Middle frontal gyrus (tissue), 1 donor: ENCODE data around the gene DIS3L.
"Not testable (repeated sequence)": the region's sequence is repeated elsewhere in the genome, so short reads cannot be mapped to it uniquely, and the experiment has no call there.

ENCODE experiments used
- DNase-seq: peaks from one replicate; pipeline ENCODE4 v3.0.0-alpha.2; 2015; ENCODE audit warnings: low spot score; ENCODE audit errors: extremely low spot score

The DIS3L gene

DNA sequence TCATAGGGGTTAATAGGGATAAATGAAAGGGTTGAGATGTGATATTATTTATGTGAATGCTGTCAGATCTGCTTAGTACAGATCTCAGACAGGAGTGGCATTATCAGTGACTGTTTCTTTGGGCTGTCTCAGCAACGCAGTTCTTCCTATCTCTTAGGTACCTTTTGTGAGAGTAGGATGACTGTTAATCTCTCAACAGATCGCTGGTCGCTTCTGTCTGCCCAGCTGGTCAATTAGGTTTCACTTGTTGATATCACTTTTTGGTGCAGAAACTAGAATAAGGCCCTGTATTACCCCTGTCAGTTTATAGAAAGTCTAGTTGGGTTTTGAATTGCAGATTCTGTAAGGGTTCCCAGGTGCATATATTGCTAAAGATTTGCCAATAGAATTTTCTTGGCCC lies 16.5 kb downstream of the DIS3L start:
- no peak for DNase-seq

DNA sequence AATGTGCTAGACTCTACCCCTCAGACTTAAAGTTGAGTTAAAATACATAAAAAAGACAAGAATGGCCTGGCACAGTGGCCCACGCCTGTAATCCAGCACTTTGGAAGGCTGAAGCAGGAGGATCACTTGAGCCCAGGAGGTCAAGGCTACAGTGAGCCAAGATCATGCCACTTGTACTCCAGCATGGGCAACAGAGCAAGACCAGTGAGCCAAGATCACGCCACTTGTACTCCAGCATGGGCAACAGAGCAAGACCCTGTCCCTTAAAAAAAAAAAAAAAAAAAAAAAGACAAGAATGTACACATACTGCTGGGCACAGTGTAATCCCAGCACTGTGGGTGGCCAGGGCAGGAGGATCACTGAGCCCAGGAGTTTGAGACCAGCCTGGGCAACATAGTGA lies 17.4 kb downstream of the DIS3L start:
- no peak for DNase-seq

GRCh38 chr15:66312144-66312543 lies 18.8 kb downstream of the DIS3L start:
- DNase-seq = no peak

DNA sequence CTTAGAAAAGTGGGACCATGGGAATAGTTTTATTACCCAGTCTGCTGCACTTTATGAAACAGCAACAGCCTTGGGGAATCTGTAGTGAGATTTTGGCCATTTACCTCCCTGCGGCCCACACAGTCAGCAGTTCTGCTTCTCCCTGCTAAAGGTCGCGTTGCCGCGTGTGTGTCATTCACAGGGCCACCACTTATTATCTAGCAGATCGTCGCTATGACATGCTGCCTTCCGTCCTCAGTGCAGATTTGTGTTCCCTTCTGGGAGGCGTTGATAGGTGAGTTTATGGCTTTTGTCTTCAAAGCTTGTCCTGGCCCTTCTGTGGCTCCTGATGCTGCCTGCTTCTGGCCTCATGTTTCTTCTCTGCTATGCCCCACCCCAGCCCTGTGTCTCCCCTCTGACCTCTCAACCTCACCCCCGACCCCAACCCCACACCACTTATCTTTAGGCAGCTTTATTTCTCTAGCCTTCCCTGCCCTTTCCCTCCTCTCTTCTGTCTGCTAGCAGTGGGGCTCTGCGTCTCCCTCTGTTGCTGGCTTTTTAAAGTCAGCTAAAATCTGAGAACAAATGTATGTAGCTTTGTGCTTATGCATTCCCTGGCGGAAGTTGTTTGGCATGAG lies 30.1 kb downstream of the DIS3L start:
- no peak for DNase-seq

DNA sequence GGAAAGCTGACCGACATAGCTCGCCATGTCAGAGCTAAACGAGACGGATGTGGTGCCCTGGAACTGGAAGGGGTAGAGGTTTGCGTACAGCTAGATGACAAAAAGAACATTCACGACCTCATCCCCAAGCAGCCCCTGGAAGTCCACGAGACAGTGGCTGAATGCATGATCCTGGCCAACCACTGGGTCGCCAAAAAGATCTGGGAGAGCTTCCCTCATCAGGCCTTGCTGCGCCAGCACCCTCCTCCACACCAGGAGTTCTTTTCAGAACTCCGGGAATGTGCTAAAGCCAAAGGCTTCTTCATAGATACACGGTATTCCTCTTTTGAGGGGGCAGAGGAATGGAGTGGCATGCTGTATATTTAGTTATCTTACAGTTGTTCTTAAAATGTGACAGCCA lies 32.7 kb downstream of the DIS3L start:
- peak; percentile 14 for DNase-seq

DNA sequence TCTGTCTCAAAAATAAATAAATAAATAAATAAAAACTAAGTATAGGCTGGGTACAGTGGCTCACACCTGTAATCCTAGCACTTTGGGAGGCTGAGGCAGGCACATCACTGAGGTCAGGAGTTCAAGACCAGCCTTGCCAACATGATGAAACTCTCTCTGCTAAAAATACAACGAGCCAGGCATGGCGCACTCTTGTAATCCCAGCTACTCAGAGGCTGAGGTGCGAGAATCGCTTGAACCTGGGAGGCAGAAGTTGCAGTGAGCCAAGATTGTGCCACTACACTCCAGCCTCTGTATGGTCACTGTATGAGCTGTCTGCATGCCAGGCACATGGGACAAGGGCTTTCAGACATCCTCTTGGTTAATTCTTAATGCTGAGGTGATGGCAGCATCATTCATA lies 34.4 kb downstream of the DIS3L start:
- DNase-seq = no peak

GRCh38 chr15:66328771-66329170 lies 35.4 kb downstream of the DIS3L start:
- DNase-seq = no peak

DNA sequence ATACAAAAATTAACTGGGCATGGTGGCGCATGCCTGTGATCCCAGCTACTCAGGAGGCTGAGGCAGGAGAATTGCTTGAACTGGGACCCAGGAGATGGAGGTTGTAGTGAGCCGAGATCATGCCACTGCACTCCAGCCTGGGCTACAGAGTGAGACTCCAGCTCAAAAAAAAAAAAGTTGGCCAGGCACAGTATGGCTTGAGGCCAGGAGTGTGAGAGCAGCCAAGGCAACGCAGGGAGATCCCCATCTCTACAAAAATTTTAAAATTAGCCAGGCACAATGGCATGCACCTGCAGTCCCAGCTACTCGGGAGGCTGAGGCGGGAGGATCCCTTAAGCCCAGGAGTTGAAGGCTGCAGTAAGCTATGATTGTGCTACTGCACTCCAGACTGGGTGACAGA lies 55.2 kb downstream of the DIS3L start:
- DNase-seq = not testable (repeated sequence)

GRCh38 chr15:66356077-66356358 lies 62.6 kb downstream of the DIS3L start:
- DNase-seq = no peak

DNA sequence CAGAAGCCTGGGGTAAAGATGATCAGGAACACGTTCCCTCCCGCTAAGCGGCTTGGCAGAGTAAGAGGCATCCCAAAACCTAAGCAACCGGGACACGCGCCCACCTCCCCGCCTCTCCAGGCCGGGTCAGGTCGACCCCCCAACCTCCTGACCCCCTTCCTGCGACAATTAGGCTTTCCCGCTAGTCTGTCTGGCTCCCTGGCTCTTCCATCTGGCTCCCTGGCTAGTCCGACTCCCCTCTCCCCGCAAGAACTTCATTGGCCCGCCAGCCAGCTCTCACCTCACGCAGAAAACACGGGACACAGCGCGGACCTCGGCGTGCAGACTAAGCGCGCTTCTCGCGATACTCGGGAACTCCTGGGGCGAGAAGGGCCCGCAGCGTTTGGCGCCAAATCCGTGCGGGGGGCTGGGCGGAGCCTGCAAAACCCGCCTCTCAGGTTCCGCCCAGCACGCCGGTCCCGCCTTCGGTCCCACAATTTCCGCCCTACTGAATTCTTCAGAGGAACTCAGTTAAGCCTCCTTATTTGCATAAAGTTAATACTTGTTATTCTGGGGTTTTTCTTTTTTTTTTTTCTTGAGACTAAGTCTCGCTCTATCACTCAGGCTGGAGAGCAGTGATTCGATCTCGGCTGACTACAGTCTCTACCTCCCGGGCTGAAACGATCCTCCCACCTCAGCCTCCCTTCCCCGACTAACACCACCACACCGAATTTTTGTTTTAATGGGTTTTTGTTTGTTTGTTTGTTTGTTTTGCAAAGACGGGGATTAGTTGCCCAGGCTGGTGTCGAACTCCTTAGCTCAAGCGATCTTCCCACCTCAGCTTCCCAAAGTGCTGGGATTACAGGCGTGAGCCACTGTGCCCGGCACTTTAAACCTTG lies 63.2 kb downstream of the DIS3L start, which contains the start of gene TIPIN:
TSS of gene TIPIN (minus strand) at position 327 of the 878 bp plus-strand sequence. CDS start 3,738 bp downstream, outside the sequence.
- DNase-seq = peak; percentile 75

DNA sequence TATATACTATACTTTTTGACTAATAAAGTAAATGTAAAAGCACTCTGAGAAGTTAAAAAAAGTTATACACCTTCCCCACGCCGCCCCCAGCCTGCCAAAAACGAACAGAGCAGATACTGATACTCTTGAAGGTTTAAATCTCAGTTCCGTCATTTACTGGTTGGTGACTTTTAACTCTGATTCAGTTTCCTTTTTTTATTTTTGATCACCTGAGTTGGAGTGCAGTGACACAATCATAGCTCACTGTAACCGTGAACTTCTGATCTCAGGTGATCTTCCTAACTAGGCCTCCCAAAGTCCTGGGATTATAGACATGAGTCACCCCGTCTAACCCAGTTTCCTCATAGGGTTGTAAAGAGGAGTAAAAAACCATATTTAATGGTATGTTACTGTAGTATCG lies 66.4 kb downstream of the DIS3L start:
- DNase-seq = no peak

- not testable (repeated sequence) for DNase-seq
Measured at GRCh38 chr15:66361745-66362460, 68.5 kb downstream of the DIS3L start.

DNA sequence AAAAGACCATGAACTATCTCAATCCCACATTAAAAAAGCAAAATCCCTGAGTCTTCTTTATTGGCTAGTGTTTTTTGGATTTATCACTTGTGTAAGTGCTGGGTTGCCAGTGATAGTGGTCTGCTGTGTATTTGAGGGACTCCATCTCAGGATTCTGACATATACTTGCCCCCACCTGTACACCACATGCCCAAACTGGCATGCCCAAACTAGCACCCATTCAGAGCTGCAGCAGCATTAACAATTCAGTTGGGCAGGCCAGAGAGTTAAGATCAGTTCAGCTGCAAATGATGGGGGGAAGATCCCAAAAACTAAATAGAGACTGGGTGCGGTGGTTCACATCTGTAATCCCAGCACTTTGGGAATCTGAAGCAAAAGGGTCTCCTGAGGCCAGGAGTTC lies 69.4 kb downstream of the DIS3L start:
- no peak for DNase-seq

DNA sequence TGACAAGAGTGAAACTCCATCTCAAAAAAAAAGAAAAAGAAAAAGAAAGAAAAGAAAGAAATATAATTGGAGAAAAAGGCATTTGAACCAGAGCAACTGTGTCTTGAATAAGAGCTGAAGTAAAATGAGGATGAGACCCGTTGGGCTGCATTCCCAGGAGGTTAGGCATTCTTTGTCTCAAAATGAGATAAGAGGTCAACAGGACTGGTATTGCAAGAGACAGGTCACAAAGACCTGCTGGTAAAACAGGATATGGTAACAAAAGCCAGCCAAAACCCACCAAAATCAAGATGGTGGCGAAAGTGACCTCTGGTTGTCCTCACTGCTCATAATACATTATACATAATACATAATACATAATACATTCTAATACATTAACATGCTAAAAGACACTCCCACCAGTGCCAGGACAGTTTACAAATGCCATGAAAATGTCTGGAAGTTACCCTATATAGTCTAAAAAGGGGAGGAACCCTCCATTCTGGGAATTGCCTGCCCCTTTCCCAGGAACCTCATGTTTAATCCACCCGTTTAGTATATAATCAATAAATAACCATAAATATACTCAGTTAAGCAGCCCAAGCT lies 71.7 kb downstream of the DIS3L start:
- no peak for DNase-seq

DNA sequence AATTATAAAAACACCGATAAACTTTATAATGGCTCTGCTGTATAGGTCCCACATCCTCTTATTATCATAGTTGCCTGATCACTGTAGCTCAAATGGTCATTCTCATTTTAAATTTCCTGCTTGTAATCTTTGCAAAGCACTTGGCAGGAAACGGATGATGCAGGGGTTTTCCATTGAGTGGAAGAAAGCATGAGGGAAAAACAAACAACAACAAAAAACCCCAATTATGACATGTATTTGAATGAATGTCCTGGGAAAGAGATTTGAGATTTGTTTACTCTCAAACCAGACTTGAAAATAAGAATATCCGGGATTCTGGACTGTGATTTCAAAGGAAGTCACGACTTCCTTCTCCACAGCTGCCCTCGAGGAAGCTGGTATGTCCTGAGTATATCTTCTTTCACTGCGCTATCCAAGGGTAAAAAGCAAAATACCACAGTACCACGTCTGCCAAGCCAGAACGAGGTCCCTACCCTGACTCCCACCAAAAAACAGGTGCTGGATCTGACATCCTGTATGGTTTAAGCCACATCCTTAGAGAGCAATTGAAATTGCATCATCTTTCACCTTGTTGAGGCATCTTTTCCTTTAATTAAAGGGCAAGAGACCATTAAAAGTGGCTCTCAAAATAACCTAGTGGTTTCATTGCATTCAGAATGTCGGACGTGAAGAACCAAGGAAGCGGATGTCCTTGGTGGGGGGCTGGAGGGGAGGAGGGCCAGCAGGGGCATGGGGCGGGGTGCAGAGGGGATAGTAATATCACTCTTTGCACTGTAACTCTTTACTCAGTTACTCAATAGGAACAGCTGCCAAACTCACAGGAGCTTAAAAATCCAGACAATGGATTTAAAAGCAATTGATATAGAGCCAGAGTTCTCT lies 76.6 kb downstream of the DIS3L start:
- DNase-seq = no peak

DNA sequence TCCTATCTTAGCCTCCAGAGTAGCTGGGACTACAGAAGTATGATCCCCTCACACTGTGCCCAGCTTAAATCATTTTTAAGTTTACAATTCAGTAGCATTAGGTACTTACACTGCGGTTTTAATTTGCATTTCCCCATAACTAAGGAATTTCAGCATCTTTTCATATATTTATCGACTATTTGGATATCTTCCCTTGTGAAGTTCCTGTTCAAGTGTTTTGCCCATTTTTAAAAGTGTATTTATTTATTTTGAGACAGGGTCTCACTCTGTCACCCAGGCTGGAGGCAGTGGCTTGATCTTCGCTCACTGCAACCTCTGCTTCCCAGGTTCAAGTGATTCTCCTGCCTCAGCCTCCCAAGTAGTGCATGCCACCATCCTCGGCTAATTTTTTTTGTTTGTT lies 80.8 kb downstream of the DIS3L start:
- no peak for DNase-seq

GRCh38 chr15:66378814-66379430 lies 85.6 kb downstream of the DIS3L start:
- no peak for DNase-seq

DNA sequence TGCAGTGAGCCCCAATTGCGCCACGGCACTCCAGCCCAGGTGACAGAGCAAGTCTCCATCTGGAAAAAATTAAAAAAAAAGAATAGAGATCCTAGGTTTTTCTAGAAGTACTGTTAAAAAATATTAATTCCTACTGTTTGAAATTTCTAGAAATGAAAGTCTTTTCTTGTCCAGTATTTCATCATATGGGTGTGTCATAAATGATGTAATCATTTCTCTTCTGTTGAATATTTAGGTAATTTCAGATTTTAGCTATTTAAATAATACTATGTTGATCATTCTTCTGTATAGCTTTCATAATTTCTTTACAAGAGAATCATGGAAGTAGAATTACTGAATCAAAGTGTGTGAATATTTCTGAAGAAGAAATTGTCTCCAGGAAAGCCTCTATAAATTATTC lies 88.0 kb downstream of the DIS3L start:
- not testable (repeated sequence) for DNase-seq
